Thoracic aorta (tissue), 2 donors: Measurements from ENCODE around the gene LRP8. TPM values are rescaled to one million over a fixed set of nuclear protein-coding genes. Genes with fewer than 3 reads are reported as not detected.
"Not testable (repeated sequence)": the region's sequence is repeated elsewhere in the genome, so short reads cannot be mapped to it uniquely, and the experiment has no call there.

Source experiments
- ATAC-seq: fragments of 150-250 bp; one replicate; pipeline ENCODE4 v1.8.0; 2017; ENCODE audit warnings: low read depth; ENCODE audit not compliant: insufficient number of reproducible peaks, low FRiP score
- DNase-seq: peaks from one replicate; pipeline ENCODE4 v3.0.0-alpha.2; 2020; ENCODE audit warnings: low spot score
- H3K27ac ChIP-seq, 2 donors: fragments of 200-600 bp; sonication (generic); 1 replicate in 1 of 2; 2 replicates in 1 of 2; pipeline ENCODE4 v1.5.1; 2016; ENCODE audit warnings: mild to moderate bottlenecking in 2 of 2, moderate library complexity in 2 of 2
- H3K27me3 ChIP-seq: fragments of 200-600 bp; sonication (generic); replicated peaks from 2 replicates; pipeline ENCODE4 v1.6.0; 2016; ENCODE audit warnings: mild to moderate bottlenecking; ENCODE audit not compliant: insufficient read depth
- H3K36me3 ChIP-seq: fragments of 200-600 bp; sonication (generic); one replicate; pipeline ENCODE4 v1.5.1; 2016
- H3K4me1 ChIP-seq, 2 donors: fragments of 200-600 bp; sonication (generic); 1 replicate in 1 of 2; 2 replicates in 1 of 2; pipeline versions ENCODE4 v1.5.1 to v1.6.0; 2016; ENCODE audit warnings: low read depth in 2 of 2, mild to moderate bottlenecking in 1 of 2; ENCODE audit not compliant: control insufficient read depth in 1 of 2
- H3K4me3 ChIP-seq: fragments of 200-600 bp; sonication (generic); 2 replicates; pipeline ENCODE4 v1.5.1; 2016; ENCODE audit warnings: mild to moderate bottlenecking
- H3K9me3 ChIP-seq: fragments of 200-600 bp; sonication (generic); 2 replicates; pipeline ENCODE4 v1.5.1; 2016
- CTCF ChIP-seq: fragments of 200-600 bp; sonication (generic); IDR thresholded peaks from one replicate; pipeline ENCODE4 v1.5.1; 2019; ENCODE audit warnings: antibody characterized with exemption
- total RNA-seq, 2 donors: library from RNA; depleted of rRNA; stranded (reverse); fragments of >200 nt; gene quantifications; one replicate each; pipeline versions ENCODE4 v1.1.0 to v1.2.3, GENCODE V29; 2016

LRP8 gene
- total RNA-seq, 2 donors from 2014 or later, result 14.1 to 24.1 TPM

GRCh38 chr1:53285969-53286760, 41.7 kb downstream of the LRP8 start:
- no peak overlapping the region for H3K4me3 ChIP-seq
- peaks cover 2% of the 10 kb centered on the region for H3K36me3 ChIP-seq
- no peaks in the 10 kb centered on the region for H3K27me3 ChIP-seq
- ATAC-seq, result no peak
- no peak for TF ChIP-seq CTCF
- H3K9me3 ChIP-seq, result no peaks in the 10 kb centered on the region
- no peaks in the 10 kb centered on the region for H3K4me1 ChIP-seq
- no peak for DNase-seq
- H3K27ac ChIP-seq, result no peak overlapping the region

GRCh38 chr1:53285546-53285945, 42.3 kb downstream of the LRP8 start:
- no peak for TF ChIP-seq CTCF
- Histone ChIP-seq H3K27me3 (no peaks in the 10 kb centered on the region), H3K4me1 (no peaks in the 10 kb centered on the region), H3K9me3 (no peaks in the 10 kb centered on the region), H3K4me3 (no peak overlapping the region), H3K27ac (no peak overlapping the region), H3K36me3 (peaks cover 2% of the 10 kb centered on the region)
- ATAC-seq, result no peak
- no peak for DNase-seq

DNA sequence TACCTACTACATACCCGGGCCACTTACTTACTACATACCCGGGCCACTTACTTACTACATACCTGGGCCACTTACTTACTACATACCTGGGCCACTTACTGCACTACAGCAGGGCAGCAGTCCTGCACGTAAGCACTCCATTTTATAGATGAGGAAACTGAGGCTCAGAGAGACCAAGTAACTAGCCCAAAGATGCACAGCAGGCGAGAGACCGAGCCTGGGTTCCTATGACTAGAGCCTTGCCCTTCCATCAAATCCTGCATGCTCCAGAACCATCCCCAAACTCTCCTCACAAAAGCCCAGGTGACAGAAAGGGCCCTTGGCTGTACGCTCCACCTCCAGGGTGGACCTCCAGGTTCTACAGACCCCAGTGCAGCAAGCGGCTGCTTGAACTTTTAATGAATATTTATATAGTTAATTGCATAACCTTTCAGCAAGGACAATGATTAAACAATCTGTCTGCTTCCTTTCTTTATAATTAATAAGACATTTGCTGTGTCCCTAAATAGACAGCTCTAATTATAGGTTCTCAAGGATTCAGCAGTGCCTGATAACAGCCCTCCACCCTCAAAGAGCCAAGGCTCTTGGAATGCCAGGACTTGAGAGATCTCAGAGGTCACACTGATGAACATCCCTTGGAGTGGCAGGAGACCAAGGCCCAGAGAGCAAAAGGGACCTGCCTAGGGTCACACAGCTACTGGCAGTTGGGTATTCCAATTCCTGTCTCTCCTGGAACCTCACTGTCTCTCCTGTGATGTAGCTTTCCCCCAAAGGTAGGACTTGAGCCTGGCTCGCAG, 43.4 kb downstream of the LRP8 start:
- no peak for DNase-seq
- TF ChIP-seq CTCF, result no peak
- ATAC-seq, result no peak
- peaks cover 2% of the 10 kb centered on the region for H3K36me3 ChIP-seq
- H3K27ac ChIP-seq, result no peak overlapping the region
- H3K4me3 ChIP-seq, result no peak overlapping the region
- H3K9me3 ChIP-seq, result no peaks in the 10 kb centered on the region
- H3K27me3 ChIP-seq, result no peaks in the 10 kb centered on the region
- no peaks in the 10 kb centered on the region for H3K4me1 ChIP-seq

DNA sequence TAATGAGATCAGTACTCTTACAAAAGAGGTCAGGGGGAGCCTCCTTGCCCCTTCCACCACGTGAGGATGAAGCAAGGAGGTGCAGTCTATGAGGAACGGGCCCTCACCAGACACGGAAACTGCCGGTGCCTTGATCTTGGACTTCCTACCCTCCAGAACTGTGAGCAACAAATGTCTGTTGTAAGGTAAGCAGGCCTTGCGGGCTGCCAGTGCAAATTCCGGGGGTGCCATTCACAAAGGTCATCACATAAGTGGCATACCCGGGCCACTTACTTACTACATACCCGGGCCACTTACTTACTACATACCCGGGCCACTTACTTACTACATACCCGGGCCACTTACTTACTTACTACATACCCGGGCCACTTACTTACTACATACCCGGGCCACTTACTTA, 44.7 kb downstream of the LRP8 start:
- ATAC-seq, H3K36me3 ChIP-seq, DNase-seq, H3K4me1 ChIP-seq, H3K27me3 ChIP-seq, H3K9me3 ChIP-seq, H3K4me3 ChIP-seq, H3K27ac ChIP-seq: not testable (repeated sequence)

DNA sequence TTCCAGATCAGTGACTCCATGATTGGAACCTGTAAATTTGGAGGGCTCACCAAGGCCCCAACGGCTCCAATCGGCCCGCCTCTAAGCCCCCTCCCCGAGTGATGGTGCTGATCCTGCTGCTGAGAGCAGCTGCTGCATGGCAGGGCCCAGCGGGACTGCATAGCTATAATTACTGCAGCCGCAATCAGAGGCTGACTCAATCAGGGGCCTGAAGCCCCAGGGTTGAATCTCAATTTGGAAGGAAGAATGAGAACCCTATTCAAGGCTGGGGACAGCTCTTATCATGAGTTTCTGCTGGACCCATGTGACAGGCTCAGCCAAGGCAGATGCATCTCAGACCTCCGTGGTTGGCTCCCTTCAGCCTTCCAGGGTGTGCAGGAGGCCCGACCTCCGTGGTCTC, 46.7 kb downstream of the LRP8 start:
- Histone ChIP-seq H3K27ac (no peak overlapping the region), H3K36me3 (peaks cover 2% of the 10 kb centered on the region), H3K4me1 (no peaks in the 10 kb centered on the region), H3K27me3 (no peaks in the 10 kb centered on the region), H3K4me3 (no peak overlapping the region), H3K9me3 (no peaks in the 10 kb centered on the region)
- TF ChIP-seq CTCF, result no peak
- DNase-seq, result no peak
- ATAC-seq, result no peak
